Measurements from ENCODE around the gene AKR1B1. TPM values are rescaled to one million over a fixed set of nuclear protein-coding genes. Genes with fewer than 3 reads are reported as not detected.

AKR1B1 gene
- total and polyA plus RNA-seq, 2 of the 13 experiments (the other 11 are each of a cell fraction or from before 2014, with no cell fraction given) = 89.9 to 133 TPM

DNA sequence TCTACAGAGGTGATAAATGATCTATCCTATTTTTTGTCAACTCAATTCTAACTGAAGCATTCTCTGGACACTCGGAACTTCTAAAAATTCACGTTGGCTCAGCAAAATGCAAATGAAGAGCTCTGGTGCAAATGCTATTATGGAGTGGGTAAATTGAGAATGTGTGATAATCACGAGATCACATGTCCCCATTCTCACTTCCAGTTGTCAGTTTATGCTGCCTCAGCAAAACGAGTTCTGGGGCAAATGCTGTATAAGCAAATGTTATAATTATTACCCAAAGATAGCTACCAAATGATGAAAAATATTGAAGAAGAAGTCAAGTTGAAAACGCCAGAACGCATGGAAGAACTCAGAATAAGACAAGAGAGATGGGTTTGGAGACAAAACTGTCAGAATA, 29.4 kb downstream of the AKR1B1 start:
- H3K36me3 ChIP-seq (replicated peaks in 1 of 2; ENCODE audit: control insufficient read depth in 1 of 2, insufficient read depth in 2 of 2, low read length in 2 of 2) = no peaks in the 10 kb centered on the region
- no peak overlapping the region for H3K27ac ChIP-seq (ENCODE audit: extremely low read length, insufficient read depth, low read length)
- no peak overlapping the region for H3K4me2 ChIP-seq (ENCODE audit: low read depth, low read length)
- WGBS (ENCODE audit: low lambda C conversion rate) = 43% methylated on average over 6 of the region's 6 CpGs
- H2AFZ ChIP-seq (ENCODE audit: low read length) = no peak overlapping the region
- POLR2A ChIA-PET = no interaction called here
- intact Hi-C loops (cut with micrococcal nuclease; ENCODE audit: unreplicated experiment) = loop anchor here (10.0 kb wide), 2 partner anchors 415 to 575 kb away; no protein-coding TSS in a partner anchor
- DNase-seq (ENCODE audit: low spot score) (no peak), FAIRE-seq (no peak), ATAC-seq (no peak)
- no peak overlapping the region for H3K9ac ChIP-seq (ENCODE audit: insufficient read depth, low read depth, low read length)
- peaks cover 19% of the 10 kb centered on the region for H3K4me1 ChIP-seq (ENCODE audit: insufficient read depth, low read length)
- CTCF ChIA-PET (ENCODE audit: low intra/inter-chr PET ratio, low total read pairs) = no interaction called here
- TF ChIP-seq NCOA5 (CRISPR knock-in tag; IDR thresholded peaks at IDR 0.05) = no peak
- peak; percentile 98 for TF ChIP-seq MAFF (IDR thresholded peaks at IDR 0.05; ENCODE audit: low read depth, low read length)
- no peak for TF ChIP-seq ZIK1 (CRISPR knock-in tag; IDR thresholded peaks at IDR 0.05; ENCODE audit: borderline replicate concordance, low read depth)
- no peak for TF ChIP-seq ZMYM2 (CRISPR knock-in tag; IDR thresholded peaks at IDR 0.05)
- peak; percentile 97 to 98 for TF ChIP-seq MAFK (conservative IDR thresholded peaks at IDR 0.05 in 1 of 2, IDR thresholded peaks at IDR 0.05 in 1 of 2; ENCODE audit: low read length in 2 of 2)
- TF ChIP-seq, protein P1, sequence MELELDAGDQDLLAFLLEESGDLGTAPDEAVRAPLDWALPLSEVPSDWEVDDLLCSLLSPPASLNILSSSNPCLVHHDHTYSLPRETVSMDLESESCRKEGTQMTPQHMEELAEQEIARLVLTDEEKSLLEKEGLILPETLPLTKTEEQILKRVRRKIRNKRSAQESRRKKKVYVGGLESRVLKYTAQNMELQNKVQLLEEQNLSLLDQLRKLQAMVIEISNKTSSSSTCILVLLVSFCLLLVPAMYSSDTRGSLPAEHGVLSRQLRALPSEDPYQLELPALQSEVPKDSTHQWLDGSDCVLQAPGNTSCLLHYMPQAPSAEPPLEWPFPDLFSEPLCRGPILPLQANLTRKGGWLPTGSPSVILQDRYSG (CRISPR knock-in tag; IDR thresholded peaks at IDR 0.05) = no peak
- no peak for TF ChIP-seq ARNT (IDR thresholded peaks at IDR 0.05)
- H3K9me3 ChIP-seq (ENCODE audit: low read length) = no peaks in the 10 kb centered on the region
- H3K79me2 ChIP-seq (ENCODE audit: insufficient read depth, low read length) = no peaks in the 10 kb centered on the region
- BruUV-seq (replicated peaks) = no TSS peak
- H3K27me3 ChIP-seq (ENCODE audit: control insufficient read depth in 1 of 2, insufficient read depth in 2 of 2, low read length in 2 of 2) = no peaks in the 10 kb centered on the region
- in situ Hi-C loops (cut with HindIII; ENCODE audit: extremely low pct_ligation_motif_present, low pct_unique_long_range_greater_than_20kb) = loop anchor here (10.0 kb wide), 1 partner anchor 285 kb away; no protein-coding TSS in a partner anchor
- H4K20me1 ChIP-seq (ENCODE audit: insufficient read depth, low read length) = no peaks in the 10 kb centered on the region
- H3K4me3 ChIP-seq (replicated peaks in 1 of 3; ENCODE audit: insufficient read depth in 1 of 3, low read depth in 2 of 3, low read length in 3 of 3) = no peak overlapping the region

DNA sequence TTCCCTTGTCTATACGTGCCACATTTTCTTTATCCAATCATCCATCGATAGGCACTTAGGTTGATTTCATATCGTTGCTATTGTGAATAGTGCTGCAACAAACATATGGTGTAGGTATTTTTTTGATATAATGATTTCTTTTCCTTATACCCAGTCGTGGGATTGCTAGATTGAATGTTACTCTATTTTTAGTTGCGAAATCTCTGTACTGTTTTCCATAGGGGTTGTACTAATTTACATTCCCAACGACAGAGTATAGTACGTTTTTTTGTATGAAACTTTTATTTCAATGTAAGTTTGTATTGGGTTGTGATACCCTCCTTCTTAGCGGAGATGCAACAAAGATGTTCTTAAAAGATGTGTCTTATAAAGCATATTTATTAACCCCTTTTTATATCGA, 30.0 kb downstream of the AKR1B1 start:
- BruUV-seq (replicated peaks) = no TSS peak
- no peak for ATAC-seq

More for the DNA sequence above, 30.0 kb downstream of the AKR1B1 start:
- DNase-seq (ENCODE audit: low spot score) (no peak), FAIRE-seq (no peak)
- ChIA-PET CTCF (ENCODE audit: low intra/inter-chr PET ratio, low total read pairs) (no interaction called here), POLR2A (no interaction called here)
- H3K9me3 ChIP-seq (ENCODE audit: low read length) = no peaks in the 10 kb centered on the region
- no peak overlapping the region for H2AFZ ChIP-seq (ENCODE audit: low read length)
- H3K27ac ChIP-seq (ENCODE audit: extremely low read length, insufficient read depth, low read length) = no peak overlapping the region
- H3K79me2 ChIP-seq (ENCODE audit: insufficient read depth, low read length) = no peaks in the 10 kb centered on the region
- in situ Hi-C loops (cut with HindIII; ENCODE audit: extremely low pct_ligation_motif_present, low pct_unique_long_range_greater_than_20kb) (loop anchor here (10.0 kb wide), 1 partner anchor 284 kb away; no protein-coding TSS in a partner anchor), intact Hi-C loops (cut with micrococcal nuclease; ENCODE audit: unreplicated experiment) (loop anchor here (10.0 kb wide), 2 partner anchors 414 to 574 kb away; no protein-coding TSS in a partner anchor)
- peaks cover 19% of the 10 kb centered on the region for H3K4me1 ChIP-seq (ENCODE audit: insufficient read depth, low read length)
- no peak overlapping the region for H3K9ac ChIP-seq (ENCODE audit: insufficient read depth, low read depth, low read length)
- no peak overlapping the region for H3K4me3 ChIP-seq (replicated peaks in 1 of 3; ENCODE audit: insufficient read depth in 1 of 3, low read depth in 2 of 3, low read length in 3 of 3)
- TF ChIP-seq CEBPB (IDR thresholded peaks at IDR 0.05; ENCODE audit: borderline replicate concordance, low read depth, low read length) (peak; percentile 28; the same call in 1 of the 2 replicates), JUND (CRISPR knock-in tag; IDR thresholded peaks at IDR 0.05) (no peak)
- H3K36me3 ChIP-seq (replicated peaks in 1 of 2; ENCODE audit: control insufficient read depth in 1 of 2, insufficient read depth in 2 of 2, low read length in 2 of 2) = no peaks in the 10 kb centered on the region
- H4K20me1 ChIP-seq (ENCODE audit: insufficient read depth, low read length) = no peaks in the 10 kb centered on the region
- WGBS (ENCODE audit: low lambda C conversion rate) = 37% methylated on average over 9 of the region's 9 CpGs
- H3K4me2 ChIP-seq (ENCODE audit: low read depth, low read length) = no peak overlapping the region
- no peaks in the 10 kb centered on the region for H3K27me3 ChIP-seq (ENCODE audit: control insufficient read depth in 1 of 2, insufficient read depth in 2 of 2, low read length in 2 of 2)

Measured in HepG2 (cell line).